ENCODE results near the gene CD2BP2.
"Not testable (repeated sequence)": the region's sequence is repeated elsewhere in the genome, so short reads cannot be mapped to it uniquely, and the experiment has no call there.

Gene CD2BP2

DNA sequence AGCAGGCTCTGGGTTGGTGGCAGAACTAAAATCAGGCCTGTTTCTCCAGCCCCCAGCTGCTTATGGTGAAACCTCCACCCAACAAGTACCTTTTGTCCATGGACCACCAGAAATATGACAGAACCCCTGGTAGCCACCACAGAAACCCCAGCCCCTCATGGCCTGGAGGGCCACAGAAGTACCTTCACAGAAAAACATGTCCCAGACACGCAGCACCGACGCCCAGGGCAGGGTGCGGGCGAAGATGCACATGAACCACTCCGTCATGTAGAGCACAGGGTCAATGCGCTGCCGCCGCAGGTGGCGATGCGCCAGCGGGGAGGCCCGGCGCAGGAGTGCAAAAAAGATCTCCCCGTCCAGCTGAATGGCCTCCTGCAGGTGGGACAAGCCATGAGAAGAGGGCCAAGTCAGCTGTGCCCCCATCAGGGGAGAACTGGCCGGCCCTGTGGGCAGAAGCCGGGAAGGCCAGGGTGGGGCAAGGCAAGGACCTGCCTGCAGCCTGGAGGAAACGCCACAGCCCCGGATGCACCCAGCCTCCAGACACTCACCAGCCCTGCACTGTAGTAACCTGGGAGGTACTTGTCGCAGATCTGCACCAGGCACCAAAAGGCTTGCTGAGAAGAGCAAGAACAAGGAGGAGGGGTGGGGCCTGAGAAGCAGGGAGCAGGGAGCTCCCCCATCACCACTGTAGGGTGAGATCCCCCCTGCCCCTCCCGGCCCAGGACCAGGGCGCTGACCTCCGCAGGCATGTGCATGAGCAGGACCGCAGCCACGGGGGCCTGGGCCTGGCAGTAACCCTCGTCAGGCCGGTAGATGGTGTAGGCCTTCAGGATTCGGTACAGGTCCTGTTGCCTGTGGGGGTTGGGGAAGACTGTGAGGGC, 4.1 kb upstream of the CD2BP2 start:
- no peak for DNase-seq

GRCh38 chr16:30358577-30358936, 3.4 kb upstream of the CD2BP2 start:
- no peak for DNase-seq

- DNase-seq, result peak in 1 of 2 experiments; percentile 30
Observed at GRCh38 chr16:30357715-30358576, 2.8 kb upstream of the CD2BP2 start.

DNA sequence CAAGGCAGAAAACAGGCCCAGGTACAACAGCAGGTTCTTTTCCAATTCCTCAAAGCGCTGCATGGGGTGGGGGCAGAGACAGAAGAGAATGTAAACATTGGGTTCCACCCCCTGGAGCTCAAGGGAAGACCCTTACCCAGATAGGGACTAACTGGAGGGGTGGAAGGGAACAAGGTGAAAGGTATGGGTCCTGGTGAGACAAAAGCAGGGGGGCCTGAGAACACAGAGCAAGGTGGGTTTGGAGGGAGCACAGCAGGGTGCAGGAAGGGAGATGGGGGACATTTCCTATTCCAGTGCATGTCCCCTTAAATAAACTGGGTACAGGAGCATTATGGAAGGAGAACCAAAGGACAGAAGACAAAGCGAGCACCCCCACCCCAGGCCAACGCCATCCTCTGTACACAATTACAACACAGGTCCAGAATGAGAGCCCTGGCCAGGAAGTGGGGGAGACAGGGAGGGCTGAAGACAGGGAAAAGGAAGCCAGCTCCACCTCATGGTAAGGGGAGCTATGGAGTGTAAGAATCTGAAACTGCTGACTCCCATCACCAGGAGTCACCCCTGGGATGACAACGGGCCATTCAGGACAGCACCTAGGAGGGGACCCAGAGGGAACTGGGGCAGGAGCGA, 2.1 kb upstream of the CD2BP2 start:
- DNase-seq, result no peak

- DNase-seq, result no peak
Observed at GRCh38 chr16:30356401-30357084, 1.4 kb upstream of the CD2BP2 start.

DNA sequence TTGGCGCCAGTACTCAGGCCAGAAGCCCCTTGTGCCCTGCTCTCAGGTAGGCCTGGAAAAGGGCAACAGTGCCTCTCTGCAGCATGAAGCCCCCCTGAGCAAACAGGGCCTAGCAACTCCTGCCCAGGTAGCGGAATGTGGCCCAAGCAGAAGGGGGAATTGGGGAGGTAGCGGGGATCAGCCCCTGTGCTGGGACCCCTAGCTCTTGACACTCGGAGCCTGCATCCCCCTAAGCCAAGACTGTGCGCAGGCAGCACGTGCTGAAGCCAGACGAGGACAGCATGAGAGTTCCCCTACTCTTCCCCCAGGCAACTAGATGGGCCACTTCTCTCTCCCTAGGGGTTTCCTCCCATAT, 823 bp upstream of the CD2BP2 start:
- DNase-seq, result no peak

- DNase-seq, result no peak
Observed at GRCh38 chr16:30354423-30355143, 525 bp downstream of the CD2BP2 start.

DNA sequence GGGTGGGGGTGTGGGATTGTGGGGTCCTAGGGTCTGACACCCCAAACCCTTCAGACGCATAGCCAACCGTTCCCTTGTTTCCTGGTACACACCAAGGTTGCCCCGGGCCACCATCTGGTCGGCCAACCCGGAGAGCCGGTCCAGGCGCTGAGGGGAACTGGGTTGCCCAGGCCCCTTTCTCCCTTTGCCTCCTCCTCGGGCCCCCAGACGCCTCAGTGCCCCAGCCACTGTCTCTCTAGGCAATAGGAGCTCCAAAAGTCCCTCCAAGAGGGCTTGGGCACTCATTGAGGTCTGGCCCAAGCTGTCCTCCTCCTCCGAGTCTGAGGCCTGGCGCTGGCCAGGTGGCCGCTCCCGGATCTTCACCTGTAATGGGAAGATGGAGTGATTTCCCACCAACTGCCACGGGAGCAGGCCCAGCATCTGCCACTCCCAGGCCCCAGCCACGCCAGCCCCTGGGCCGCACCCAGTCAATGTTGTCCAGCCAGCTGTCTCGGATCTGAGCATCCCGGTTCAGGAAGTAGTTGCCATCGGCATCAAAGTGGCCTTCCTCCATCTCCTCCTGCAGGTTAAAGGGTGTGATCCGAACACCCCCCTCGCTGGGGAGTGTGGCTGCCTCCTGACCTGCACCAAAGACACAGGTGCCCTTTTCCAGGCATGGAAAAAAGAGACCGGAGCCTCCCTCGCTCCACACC, 1.5 kb downstream of the CD2BP2 start:
- no peak for DNase-seq

DNA sequence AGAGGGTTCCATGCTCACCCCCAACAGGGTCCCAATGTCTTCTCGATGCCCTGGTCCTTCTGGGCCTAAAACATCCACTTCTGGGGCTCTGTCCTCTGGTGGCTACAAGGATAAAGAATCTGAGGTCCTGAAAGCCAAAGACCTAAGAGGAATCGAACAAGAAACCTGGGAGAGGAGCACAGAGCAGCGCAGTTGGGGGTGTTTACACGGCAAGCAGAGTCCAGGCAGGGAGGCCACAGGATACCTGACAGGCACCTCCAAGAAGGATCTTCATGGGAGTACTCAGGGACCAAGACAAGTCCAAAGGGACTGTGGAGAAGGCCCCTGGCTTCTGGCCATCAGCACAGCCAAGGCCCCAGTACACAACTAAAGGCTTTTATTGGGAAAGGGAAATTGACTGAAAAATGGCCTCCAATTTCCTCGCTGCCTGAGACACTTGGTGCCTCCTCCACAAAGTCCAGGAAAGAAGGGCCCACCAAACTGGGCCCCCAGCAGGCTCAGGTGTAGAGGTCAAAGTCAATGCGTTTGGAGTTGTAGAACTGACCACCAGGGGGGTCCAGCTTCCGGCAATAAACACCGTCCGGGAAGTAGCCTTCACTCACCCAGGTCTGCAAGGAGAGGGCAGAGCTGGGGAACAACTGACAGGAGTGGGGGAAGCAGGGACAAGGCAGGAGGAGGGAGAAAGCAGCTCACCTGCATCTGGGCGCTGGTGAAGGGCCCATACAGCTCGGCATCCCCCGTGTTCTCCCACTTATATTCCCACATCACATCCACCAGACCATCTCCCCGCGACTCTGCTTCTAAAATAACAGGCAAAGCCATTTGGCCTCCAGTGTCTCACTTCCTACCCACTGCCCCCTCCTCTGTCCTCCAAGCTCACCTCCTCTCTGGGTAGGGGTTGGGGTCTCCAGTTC, 2.4 kb downstream of the CD2BP2 start:
- DNase-seq, result no peak

GRCh38 chr16:30351586-30352419, 3.3 kb downstream of the CD2BP2 start:
- DNase-seq, result no peak

DNA sequence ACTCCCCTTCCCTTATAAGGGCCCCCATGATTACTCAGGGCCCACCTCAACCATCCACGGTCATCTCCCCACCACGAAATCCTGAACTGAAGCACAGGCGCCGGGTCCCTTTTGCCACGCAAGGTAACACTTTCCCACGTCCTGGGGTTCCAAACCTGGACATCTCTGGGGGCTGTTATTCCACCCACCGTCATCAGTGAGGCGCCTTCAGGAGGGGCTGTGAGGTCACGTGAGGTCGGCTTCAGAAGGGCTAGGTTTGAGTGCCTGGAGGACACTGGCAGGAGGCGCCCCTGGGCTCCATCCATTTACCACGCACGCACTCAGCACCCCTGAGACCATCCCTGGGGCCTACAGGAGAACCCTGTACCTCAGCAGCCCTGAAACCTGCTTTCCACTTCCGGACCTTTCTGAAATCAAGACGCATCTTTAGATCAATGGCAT, 4.1 kb downstream of the CD2BP2 start:
- no peak for DNase-seq

GRCh38 chr16:30350134-30350871, 4.8 kb downstream of the CD2BP2 start:
- DNase-seq, result no peak

DNA sequence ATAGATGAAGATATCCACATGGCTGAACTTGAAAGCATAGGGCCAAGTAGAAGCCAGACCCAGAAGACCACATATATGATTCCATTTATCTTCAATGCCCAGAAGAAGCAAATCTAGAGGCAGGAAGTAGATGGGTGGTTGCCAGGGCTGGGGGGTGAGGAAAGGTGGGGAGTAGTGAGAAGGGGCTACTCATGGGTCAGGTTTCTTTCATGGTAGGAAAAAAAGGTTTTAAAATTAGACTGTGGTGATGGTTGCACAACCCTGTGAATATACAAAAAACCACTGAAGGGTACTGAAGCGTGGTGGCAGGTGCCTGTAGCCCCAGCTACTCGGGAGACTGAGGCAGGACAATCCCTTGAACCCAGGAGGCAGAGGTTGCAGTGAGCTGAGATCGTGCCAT, 5.4 kb downstream of the CD2BP2 start:
- no peak for DNase-seq

- no peak for DNase-seq
Observed at GRCh38 chr16:30348929-30349328, 6.2 kb downstream of the CD2BP2 start.

- DNase-seq, result no peak
Observed at GRCh38 chr16:30348113-30348512, 7.0 kb downstream of the CD2BP2 start.

DNA sequence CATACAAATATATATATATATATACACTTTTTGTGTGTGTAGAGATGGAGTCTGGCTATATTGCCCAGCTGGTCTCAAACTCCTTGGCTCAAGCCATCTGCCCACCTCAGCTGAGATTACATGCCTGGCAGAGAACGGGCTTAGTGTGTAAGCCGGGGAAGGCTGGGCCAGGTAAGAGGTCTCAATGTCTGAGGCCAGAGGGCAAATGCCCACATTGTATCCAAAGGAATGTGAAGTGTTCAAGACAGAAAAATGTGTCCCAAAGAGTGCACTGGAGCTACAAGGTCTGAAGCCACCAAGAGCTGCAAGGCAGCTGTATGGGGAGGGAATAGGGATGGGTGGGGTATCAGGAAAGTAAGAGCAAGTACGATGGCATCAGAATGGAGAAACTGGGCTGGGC, 8.8 kb downstream of the CD2BP2 start:
- no peak for DNase-seq

- not testable (repeated sequence) for DNase-seq
Observed at GRCh38 chr16:30343491-30343820, 11.7 kb downstream of the CD2BP2 start.

DNA sequence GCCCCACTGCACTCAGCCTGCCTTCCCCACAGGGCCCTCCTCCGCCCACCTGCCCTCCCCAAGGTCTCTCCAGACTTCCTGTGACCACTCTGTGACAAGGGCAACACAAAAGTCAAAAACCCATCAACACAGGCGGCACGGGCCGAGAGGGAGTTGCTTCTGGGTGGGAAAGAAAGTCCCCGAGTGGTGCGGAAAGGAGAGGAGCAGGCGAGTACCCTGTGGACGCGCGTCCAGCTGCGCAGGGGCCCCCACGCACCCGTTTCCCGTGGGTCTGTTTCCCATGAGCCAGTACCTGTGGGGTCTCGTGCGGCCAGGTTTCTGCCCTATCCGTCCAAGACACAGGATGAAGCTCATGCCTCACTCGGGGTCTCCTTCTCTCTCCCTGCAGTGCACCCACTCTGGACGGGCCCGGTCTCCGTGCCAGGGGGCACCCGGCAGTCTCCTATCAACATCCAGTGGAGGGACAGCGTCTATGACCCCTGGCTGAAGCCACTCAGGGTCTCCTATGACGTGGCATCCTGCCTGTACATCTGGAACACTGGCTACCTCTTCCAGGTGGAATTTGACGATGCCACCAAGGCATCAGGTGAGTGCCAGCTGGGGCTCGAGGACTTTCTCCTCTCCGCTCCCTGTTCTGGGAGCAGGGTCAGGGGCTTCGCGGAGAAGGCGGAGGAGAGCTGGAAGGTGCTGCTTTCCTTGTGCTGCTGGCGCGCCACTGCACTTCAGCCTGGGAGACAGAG, 12.2 kb downstream of the CD2BP2 start:
- no peak for DNase-seq

Data from NCI-H524 (cell line).